H1 (cell line): ENCODE results near the gene TUBD1. TPM values are rescaled to one million over a fixed set of nuclear protein-coding genes. Genes with fewer than 3 reads are reported as not detected.

Source experiments
- CTCF ChIA-PET: fragments of 300-600 bp; sonication (Branson Sonifier 250); formaldehyde crosslinking; loops from one replicate; lab custom pipeline; 2021; ENCODE audit not compliant: partially characterized antibody; lab: Charles Lee
- POLR2A ChIA-PET: fragments of 300-600 bp; sonication (Branson Sonifier 250); formaldehyde crosslinking; loops from one replicate; lab custom pipeline; 2021; ENCODE audit warnings: inconsistent platforms; ENCODE audit not compliant: partially characterized antibody; lab: Charles Lee
- DNase-seq, 2 experiments: peaks; one replicate each; pipeline versions ENCODE4 v3.0.0 to v3.0.0-alpha.2; 2010 to 2022; ENCODE audit warnings: low spot score in 2 of 2, low read depth in 1 of 2, mixed read lengths in 1 of 2
- FAIRE-seq: peaks from 2 replicates; lab custom pipeline; 2011; peaks lifted over from hg19 to GRCh38; lab: Jason Lieb, UNC
- H2AFZ ChIP-seq: 2 replicates; pipeline ENCODE4 v1.8.1; 2012; ENCODE audit warnings: low read length, inconsistent platforms
- H2AK5ac ChIP-seq: 2 replicates; pipeline ENCODE4 v1.6.1; 2013; ENCODE audit warnings: low read depth, low read length
- H2BK120ac ChIP-seq: replicated peaks from 2 replicates; pipeline ENCODE3; 2013; ENCODE audit warnings: low read depth, low read length, inconsistent platforms
- H2BK12ac ChIP-seq: 2 replicates; pipeline ENCODE4 v1.6.1; 2013; ENCODE audit warnings: low read depth, low read length
- H2BK15ac ChIP-seq: 2 replicates; pipeline ENCODE4 v1.6.1; 2013; ENCODE audit warnings: low read length
- H2BK20ac ChIP-seq: 2 replicates; pipeline ENCODE4 v1.6.1; 2013; ENCODE audit warnings: low read length
- H2BK5ac ChIP-seq: 2 replicates; pipeline ENCODE4 v1.6.1; 2013; ENCODE audit warnings: low read depth, low read length
- H3K14ac ChIP-seq: 2 replicates; pipeline ENCODE4 v1.6.1; 2013; ENCODE audit warnings: inconsistent platforms; ENCODE audit not compliant: insufficient read length
- H3K18ac ChIP-seq: 2 replicates; pipeline ENCODE4 v1.6.1; 2013; ENCODE audit warnings: low read length; ENCODE audit errors: extremely low read depth
- H3K23ac ChIP-seq: 2 replicates; pipeline ENCODE4 v1.6.1; 2013; ENCODE audit warnings: inconsistent platforms; ENCODE audit not compliant: insufficient read length
- H3K23me2 ChIP-seq: 2 replicates; pipeline ENCODE4 v1.6.1; 2013; ENCODE audit warnings: low read depth, low read length
- H3K27ac ChIP-seq: 2 replicates; pipeline ENCODE4 v1.6.1; 2011; ENCODE audit warnings: low read depth, low read length, inconsistent platforms
- H3K27me3 ChIP-seq, 4 experiments: replicated peaks in 1 of 4; 1 replicate in 1 of 4; 2 replicates in 3 of 4; pipeline versions ENCODE4 v1.6.1 to v1.8.1; 2011 to 2013; ENCODE audit warnings: low read length in 3 of 4, mild to moderate bottlenecking in 3 of 4, inconsistent platforms in 2 of 4, mixed read lengths in 2 of 4, moderate library complexity in 1 of 4; ENCODE audit not compliant: control insufficient read depth in 3 of 4, insufficient read depth in 3 of 4; ENCODE audit errors: extremely low read depth in 1 of 4
- H3K36me3 ChIP-seq, 4 experiments: 2 replicates each; pipeline versions ENCODE4 v1.6.1 to v1.8.1; 2011 to 2013; ENCODE audit warnings: mild to moderate bottlenecking in 4 of 4, low read length in 3 of 4, moderate library complexity in 2 of 4, control low read depth in 1 of 4, inconsistent platforms in 1 of 4; ENCODE audit not compliant: insufficient read depth in 4 of 4, control insufficient read depth in 2 of 4
- H3K4ac ChIP-seq: replicated peaks from 2 replicates; pipeline ENCODE3; 2013; ENCODE audit warnings: low read length, low read depth, mixed read lengths, inconsistent platforms; ENCODE audit not compliant: insufficient read length
- H3K4me1 ChIP-seq, 4 experiments: replicated peaks in 1 of 4; 1 replicate in 1 of 4; 2 replicates in 3 of 4; pipeline versions ENCODE4 v1.6.1 to v1.8.1; 2011 to 2013; ENCODE audit warnings: low read length in 3 of 4, inconsistent platforms in 2 of 4, mixed read lengths in 1 of 4; ENCODE audit not compliant: insufficient read depth in 4 of 4, control insufficient read depth in 3 of 4
- H3K4me2 ChIP-seq, 2 experiments: 2 replicates each; pipeline versions ENCODE4 v1.6.1 to v1.8.1; 2011 to 2013; ENCODE audit warnings: low read depth in 2 of 2, low read length in 2 of 2, control low read depth in 1 of 2, inconsistent platforms in 1 of 2, mild to moderate bottlenecking in 1 of 2; ENCODE audit not compliant: insufficient read depth in 1 of 2
- H3K4me3 ChIP-seq, 4 experiments: fragments of 200-600, 300-600 bp in 1 of 4; sonication (generic), shearing (Covaris generic), sonication (Bioruptor Twin) in 1 of 4; 2 replicates each; pipeline versions ENCODE4 v1.5.1 to v1.8.1; 2011 to 2016; ENCODE audit warnings: low read length in 4 of 4, low read depth in 3 of 4, control low read depth in 2 of 4, inconsistent platforms in 2 of 4, mild to moderate bottlenecking in 2 of 4, mixed read lengths in 1 of 4, moderate library complexity in 1 of 4; ENCODE audit not compliant: insufficient read depth in 2 of 4; ENCODE audit errors: extremely low read depth in 1 of 4
- H3K56ac ChIP-seq: replicated peaks from 2 replicates; pipeline ENCODE3; 2013; ENCODE audit warnings: low read depth, mild to moderate bottlenecking, mixed read lengths, low read length, inconsistent platforms; ENCODE audit not compliant: insufficient read length
- H3K79me1 ChIP-seq: 2 replicates; pipeline ENCODE4 v1.6.1; 2013; ENCODE audit warnings: low read depth, low read length, control low read depth
- H3K79me2 ChIP-seq, 2 experiments: 2 replicates each; pipeline versions ENCODE4 v1.6.1 to v1.8.1; 2012 to 2013; ENCODE audit warnings: low read length in 2 of 2, mild to moderate bottlenecking in 2 of 2, inconsistent platforms in 1 of 2; ENCODE audit not compliant: insufficient read depth in 2 of 2, control insufficient read depth in 1 of 2
- H3K9ac ChIP-seq, 4 experiments: replicated peaks in 1 of 4; 1 replicate in 1 of 4; 2 replicates in 3 of 4; pipeline versions ENCODE4 v1.6.1 to v1.8.1; 2011 to 2013; ENCODE audit warnings: low read depth in 3 of 4, low read length in 3 of 4, control low read depth in 2 of 4, mild to moderate bottlenecking in 2 of 4, moderate library complexity in 2 of 4, inconsistent platforms in 1 of 4; ENCODE audit errors: extremely low read depth in 1 of 4
- H3K9me3 ChIP-seq, 2 experiments: 2 replicates each; pipeline versions ENCODE4 v1.6.1 to v1.8.1; 2012 to 2013; ENCODE audit warnings: mild to moderate bottlenecking in 2 of 2, moderate library complexity in 2 of 2, control low read depth in 1 of 2, inconsistent platforms in 1 of 2, low read depth in 1 of 2, low read length in 1 of 2, mixed read lengths in 1 of 2; ENCODE audit not compliant: insufficient read depth in 2 of 2
- H4K20me1 ChIP-seq, 2 experiments: replicated peaks in 1 of 2; 2 replicates each; pipeline versions ENCODE3 to v1.8.1; 2011 to 2013; ENCODE audit warnings: inconsistent platforms in 2 of 2, low read length in 2 of 2, mild to moderate bottlenecking in 1 of 2; ENCODE audit not compliant: insufficient read depth in 2 of 2, control insufficient read depth in 1 of 2
- H4K5ac ChIP-seq: 2 replicates; pipeline ENCODE4 v1.6.1; 2013; ENCODE audit warnings: low read length, low read depth, mixed read lengths, inconsistent platforms; ENCODE audit not compliant: insufficient read length
- H4K8ac ChIP-seq: 2 replicates; pipeline ENCODE4 v1.8.0; 2013; ENCODE audit warnings: mild to moderate bottlenecking, moderate library complexity, low read length, inconsistent platforms; ENCODE audit not compliant: insufficient read depth; ENCODE audit errors: extremely low read depth
- H4K91ac ChIP-seq: replicated peaks from 2 replicates; pipeline ENCODE3; 2013; ENCODE audit warnings: low read length, mixed read lengths, inconsistent platforms; ENCODE audit not compliant: insufficient read length
- ATF2 ChIP-seq: IDR thresholded peaks from 2 replicates; pipeline ENCODE4 v1.6.1; 2012; ENCODE audit warnings: low read length, inconsistent platforms
- GABPA ChIP-seq: IDR thresholded peaks from 2 replicates; pipeline ENCODE4 v1.6.1; 2011; ENCODE audit warnings: mild to moderate bottlenecking, low read length, moderate library complexity, borderline replicate concordance; ENCODE audit not compliant: insufficient read depth
- SP4 ChIP-seq: IDR thresholded peaks from 2 replicates; pipeline ENCODE4 v1.6.1; 2012; ENCODE audit warnings: low read length, inconsistent platforms
- SRF ChIP-seq: IDR thresholded peaks from 2 replicates; pipeline ENCODE4 v1.6.1; 2011; ENCODE audit warnings: mild to moderate bottlenecking, low read depth, low read length, moderate library complexity
- TAF1 ChIP-seq: IDR thresholded peaks from 2 replicates; pipeline ENCODE4 v1.6.1; 2011; ENCODE audit warnings: mild to moderate bottlenecking, low read depth, low read length
- USF2 ChIP-seq: IDR thresholded peaks from 2 replicates; pipeline ENCODE4 v1.6.1; 2011; ENCODE audit warnings: low read length, improper control_type of control experiment
- WGBS, 2 experiments: shearing (Covaris generic) in 1 of 2; methylation state at CpG; one replicate each; pipeline versions ENCODE4 v1.1.6 to v1.1.7; 2013 to 2015; ENCODE audit warnings: low lambda C conversion rate in 2 of 2, mixed read lengths in 2 of 2, inconsistent platforms in 1 of 2, low coverage in 1 of 2, missing lambda C conversion rate in 1 of 2; ENCODE audit not compliant: insufficient replicate concordance in 2 of 2, insufficient coverage in 1 of 2, insufficient read length in 1 of 2; ENCODE audit errors: extremely low coverage in 1 of 2, missing lambda C conversion rate in 1 of 2; 5-methylcytosine and 5-hydroxymethylcytosine counted together
- polyA plus RNA-seq, 7 experiments: library from polyadenylated mRNA; depleted of rRNA in 3 of 7; stranded (reverse) in 5 of 7; unstranded in 2 of 7; fragments of >200 nt in 5 of 7; fragments of 200-250 nt in 2 of 7; gene quantifications; 1 replicate in 5 of 7; 2 replicates in 1 of 7; 4 replicates in 1 of 7; pipeline versions ENCODE4 v1.2.1 to v1.2.3, GENCODE V29; 2011 to 2013; ENCODE audit warnings: missing spikeins in 2 of 7, mixed read lengths in 2 of 7
- total RNA-seq: library from RNA; stranded (reverse); fragmentation: NEBNext Ultra II Directional; extraction: Animal tissue kit (Norgen Biotek cat#: 25700); gene quantifications from 2 replicates; pipeline ENCODE4 v1.2.1, GENCODE V29; 2021

The TUBD1 gene
- total and polyA plus RNA-seq, 2 of the 8 experiments (the other 6 are each of a cell fraction or from before 2014, with no cell fraction given): 9.1 to 17.5 TPM

- Histone ChIP-seq H3K79me2 (no peaks in the 10 kb centered on the region), H3K36me3 (peaks cover 3 to 24% (median 10%) of the 10 kb centered on the region in 4 experiments; a peak in 6 of 8 replicates), H3K56ac (no peak overlapping the region), H4K91ac (no peak overlapping the region), H3K9ac (no peak overlapping the region), H4K8ac (no peak overlapping the region), H2AFZ (no peak overlapping the region), H3K9me3 (no peaks in the 10 kb centered on the region; a peak in 1 of 4 replicates), H3K4me3 (no peak overlapping the region), H4K5ac (no peak overlapping the region), H3K4me2 (no peak overlapping the region), H3K27ac (no peak overlapping the region), H3K4me1 (no peaks in the 10 kb centered on the region), H2BK20ac (no peak overlapping the region), H3K14ac (no peak overlapping the region), H3K79me1 (no peaks in the 10 kb centered on the region), H2BK120ac (no peak overlapping the region), H3K4ac (no peak overlapping the region), H4K20me1 (no peaks in the 10 kb centered on the region), H2BK12ac (no peak overlapping the region), H2BK15ac (no peak overlapping the region), H3K23me2 (no peaks in the 10 kb centered on the region), H2BK5ac (no peak overlapping the region), H3K27me3 (no peaks in the 10 kb centered on the region), H3K18ac (no peak overlapping the region), H3K23ac (no peak overlapping the region), H2AK5ac (no peak overlapping the region)
- POLR2A ChIA-PET: interaction anchor here (0.9 to 1.3 kb wide), 3 partner anchors 11 to 35 kb away, joined by 3 to 5 read pairs (median 4); no protein-coding TSS in a partner anchor
- no peak for DNase-seq
- TF ChIP-seq SP4 (no peak), ATF2 (no peak), SRF (no peak), USF2 (no peak), GABPA (no peak), TAF1 (no peak)
- FAIRE-seq: no peak
- CTCF ChIA-PET: no interaction called here
- WGBS, 2 experiments: 96% methylated on average over 2 of the region's 3 CpGs; no CpG with 5 or more reads in 1 of the 2 experiments
Observed at GRCh38 chr17:59876107-59876506, 16.6 kb downstream of the TUBD1 start.
